IMR-90 (cell line): ENCODE data around the gene FBLIM1. TPM values are rescaled to one million over a fixed set of nuclear protein-coding genes. Genes with fewer than 3 reads are reported as not detected.
A peak's percentile ranks its signal among the peaks of the same experiment; 100 is the strongest.

ENCODE experiments used
- ATAC-seq: fragments of 200-7000 bp; cut with Tn5 transposase; 2 replicates; pipeline ENCODE4 v1.9.1; 2020; ENCODE audit warnings: low read depth, mild to moderate bottlenecking, moderate library complexity
- BruUV-seq: library from RNA; stranded (reverse); fragments of 400-500 nt; replicated peaks from 2 replicates; lab custom pipeline; 2021; lab: Mats Ljungman, UMichigan
- CTCF ChIA-PET: fragments of 300-600 bp; formaldehyde crosslinking; extraction: SDS; loops from one replicate; lab custom pipeline; 2021; ENCODE audit warnings: antibody characterized with exemption; lab: Yijun Ruan, JAX
- POLR2A ChIA-PET: fragments of 300-600 bp; sonication (Branson Sonifier 250); formaldehyde crosslinking; loops from one replicate; lab custom pipeline; 2022; ENCODE audit warnings: antibody characterized with exemption; ENCODE audit not compliant: unreplicated experiment; lab: Charles Lee
- DNase-seq: peaks from one replicate; pipeline ENCODE4 v3.0.0; 2013
- H2AFZ ChIP-seq: replicated peaks from 2 replicates; pipeline ENCODE3; 2013; ENCODE audit warnings: low read length, mild to moderate bottlenecking; ENCODE audit not compliant: poor library complexity
- H2AK5ac ChIP-seq: 2 replicates; pipeline ENCODE4 v1.6.1; 2013; ENCODE audit warnings: low read depth, low read length, inconsistent platforms
- H2AK9ac ChIP-seq: replicated peaks from 2 replicates; pipeline ENCODE3; 2013; ENCODE audit warnings: mild to moderate bottlenecking, low read depth, low read length, moderate library complexity; ENCODE audit not compliant: poor library complexity
- H2BK120ac ChIP-seq: 2 replicates; pipeline ENCODE4 v1.6.1; 2013; ENCODE audit warnings: low read depth, low read length, inconsistent platforms
- H2BK15ac ChIP-seq: 3 replicates; pipeline ENCODE4 v1.6.1; 2013; ENCODE audit warnings: low read depth, low read length, inconsistent platforms
- H2BK20ac ChIP-seq: 2 replicates; pipeline ENCODE4 v1.6.1; 2013; ENCODE audit warnings: low read depth, mild to moderate bottlenecking, inconsistent platforms, low read length, moderate library complexity
- H2BK5ac ChIP-seq: 2 replicates; pipeline ENCODE4 v1.6.1; 2013; ENCODE audit warnings: mild to moderate bottlenecking, low read depth, low read length, inconsistent platforms; ENCODE audit not compliant: poor library complexity, severe bottlenecking
- H3K14ac ChIP-seq: replicated peaks from 2 replicates; pipeline ENCODE4 v1.6.1; 2013; ENCODE audit warnings: low read depth, low read length, inconsistent platforms
- H3K18ac ChIP-seq: 2 replicates; pipeline ENCODE4 v1.6.1; 2013; ENCODE audit warnings: low read depth, low read length, control low read depth
- H3K23ac ChIP-seq: 2 replicates; pipeline ENCODE4 v1.6.1; 2013; ENCODE audit warnings: low read depth, low read length, inconsistent platforms
- H3K27ac ChIP-seq: 2 replicates; pipeline ENCODE4 v1.5.1; 2013; ENCODE audit warnings: mild to moderate bottlenecking, control low read depth, low read length; ENCODE audit not compliant: insufficient read depth
- H3K27me3 ChIP-seq: 2 replicates; pipeline ENCODE4 v1.6.1; 2013; ENCODE audit warnings: low read length; ENCODE audit not compliant: control insufficient read depth, insufficient read depth
- H3K36me3 ChIP-seq: 2 replicates; pipeline ENCODE4 v1.6.1; 2013; ENCODE audit warnings: low read length, mixed read lengths; ENCODE audit not compliant: control insufficient read depth, insufficient read depth
- H3K4ac ChIP-seq: 2 replicates; pipeline ENCODE4 v1.6.1; 2013; ENCODE audit warnings: low read depth, low read length, inconsistent platforms
- H3K4me1 ChIP-seq: 2 replicates; pipeline ENCODE4 v1.6.1; 2013; ENCODE audit warnings: low read length, mixed read lengths; ENCODE audit not compliant: control insufficient read depth, insufficient read depth
- H3K4me2 ChIP-seq: 2 replicates; pipeline ENCODE4 v1.6.1; 2013; ENCODE audit warnings: low read depth, mild to moderate bottlenecking, control low read depth, low read length, moderate library complexity
- H3K4me3 ChIP-seq: 2 replicates; pipeline ENCODE4 v1.5.1; 2013; ENCODE audit warnings: low read depth, mild to moderate bottlenecking, control low read depth, low read length, moderate library complexity; ENCODE audit not compliant: insufficient read depth
- H3K56ac ChIP-seq: 2 replicates; pipeline ENCODE4 v1.6.1; 2013; ENCODE audit warnings: low read length, inconsistent platforms; ENCODE audit not compliant: insufficient read depth; ENCODE audit errors: extremely low read depth
- H3K79me1 ChIP-seq, 2 experiments: 2 replicates each; pipeline ENCODE4 v1.6.1; 2013; ENCODE audit warnings: low read length in 2 of 2, inconsistent platforms in 1 of 2, low read depth in 1 of 2
- H3K9ac ChIP-seq: 2 replicates; pipeline ENCODE4 v1.6.1; 2013; ENCODE audit warnings: low read depth, low read length, control low read depth
- H3K9me1 ChIP-seq: 2 replicates; pipeline ENCODE4 v1.6.1; 2013; ENCODE audit warnings: low read length, inconsistent platforms; ENCODE audit not compliant: insufficient read depth
- H3K9me3 ChIP-seq: 2 replicates; pipeline ENCODE4 v1.6.1; 2013; ENCODE audit warnings: low read length; ENCODE audit not compliant: control insufficient read depth, insufficient read depth
- H4K20me1 ChIP-seq: 2 replicates; pipeline ENCODE4 v1.6.1; 2013; ENCODE audit warnings: low read length, inconsistent platforms; ENCODE audit not compliant: insufficient read depth
- H4K5ac ChIP-seq: 2 replicates; pipeline ENCODE4 v1.6.1; 2013; ENCODE audit warnings: mild to moderate bottlenecking, low read depth, low read length, control low read depth
- H4K8ac ChIP-seq, 2 experiments: 2 replicates each; pipeline ENCODE4 v1.6.1; 2013; ENCODE audit warnings: low read depth in 2 of 2, low read length in 2 of 2, control low read depth in 1 of 2, inconsistent platforms in 1 of 2
- H4K91ac ChIP-seq: 2 replicates; pipeline ENCODE4 v1.6.1; 2013; ENCODE audit warnings: low read depth, low read length, inconsistent platforms; ENCODE audit not compliant: insufficient read depth
- BHLHE40 ChIP-seq: fragments of 150-350 bp; IDR thresholded peaks from 2 replicates; pipeline ENCODE4 v1.6.1; 2016; ENCODE audit warnings: mild to moderate bottlenecking, low read depth, low read length
- CHD1 ChIP-seq: IDR thresholded peaks from 2 replicates; pipeline ENCODE4 v1.6.1; 2012; ENCODE audit warnings: low read depth, low read length, improper control_type of control experiment
- CTCF ChIP-seq: conservative IDR thresholded peaks from 2 replicates; pipeline ENCODE4 v1.5.1; 2012; ENCODE audit warnings: mild to moderate bottlenecking, low read depth, low read length, improper control_type of control experiment
- ELK1 ChIP-seq: fragments of 150-350 bp; IDR thresholded peaks from 2 replicates; pipeline ENCODE4 v1.6.1; 2016; ENCODE audit warnings: low read depth, mild to moderate bottlenecking, low read length, moderate library complexity, borderline replicate concordance
- FOS ChIP-seq: fragments of 150-350 bp; IDR thresholded peaks from 2 replicates; pipeline ENCODE4 v1.6.1; 2016; ENCODE audit warnings: low read depth, low read length
- MAFK ChIP-seq: IDR thresholded peaks from 2 replicates; pipeline ENCODE4 v1.6.1; 2012; ENCODE audit warnings: low read depth, low read length, improper control_type of control experiment
- POLR2A ChIP-seq: IDR thresholded peaks from 2 replicates; pipeline ENCODE4 v1.6.1; 2012; ENCODE audit warnings: mild to moderate bottlenecking, low read depth, low read length
- RAD21 ChIP-seq: IDR thresholded peaks from 2 replicates; pipeline ENCODE4 v1.6.1; 2012; ENCODE audit warnings: low read length, improper control_type of control experiment
- RFX5 ChIP-seq: IDR thresholded peaks from 2 replicates; pipeline ENCODE4 v1.8.0; 2012; ENCODE audit warnings: low read depth, mild to moderate bottlenecking, low read length, moderate library complexity
- SMC3 ChIP-seq: fragments of 150-350 bp; IDR thresholded peaks from 2 replicates; pipeline ENCODE4 v1.6.1; 2016; ENCODE audit warnings: low read depth, mild to moderate bottlenecking, antibody characterized with exemption, low read length, moderate library complexity
- WGBS, 2 experiments: methylation state at CpG; one replicate each; pipeline versions ENCODE4 v1.1.5 to v1.1.7; 2013; ENCODE audit warnings: missing lambda C conversion rate in 2 of 2; ENCODE audit not compliant: insufficient read length in 1 of 2; ENCODE audit errors: extremely low coverage in 2 of 2; 5-methylcytosine and 5-hydroxymethylcytosine counted together
- dilution Hi-C: fragments of 300-500 bp; cut with HindIII; formaldehyde crosslinking; loops from one replicate; pipeline ENCODE4 v1.14.3; 2018; ENCODE audit warnings: low sequenced_read_pairs; ENCODE audit not compliant: unreplicated experiment
- in situ Hi-C: fragments of 300-500 bp; cut with MboI; formaldehyde crosslinking; loops from 3 replicates; pipeline ENCODE4 v1.14.3; 2019; ENCODE audit warnings: low sequenced_read_pairs, inconsistent platforms, mixed read lengths
- intact Hi-C: fragments of 100-400 bp; cut with micrococcal nuclease; formaldehyde crosslinking; loops from 2 replicates; pipeline ENCODE4 v1.10.0; 2022
- polyA plus RNA-seq, 3 experiments: library from polyadenylated mRNA; depleted of rRNA; stranded (reverse); fragments of >200 nt; gene quantifications; 2 replicates each; pipeline ENCODE4 v1.2.3, GENCODE V29; 2012; ENCODE audit warnings: low replicate concordance in 1 of 3
- total RNA-seq: library from RNA; depleted of rRNA; stranded (reverse); fragments of >200 nt; gene quantifications from 2 replicates; pipeline ENCODE4 v1.2.3, GENCODE V29; 2012
- TF ChIP-seq, protein P1 (sequence below): fragments of 150-350 bp; IDR thresholded peaks from 2 replicates; pipeline ENCODE4 v1.6.1; 2017; ENCODE audit warnings: mild to moderate bottlenecking, antibody characterized with exemption, low read length, low read depth

FBLIM1 gene
- total and polyA plus RNA-seq, 2 of the 4 experiments (the other 2 are of a cell fraction): 52.2 to 140 TPM

DNA sequence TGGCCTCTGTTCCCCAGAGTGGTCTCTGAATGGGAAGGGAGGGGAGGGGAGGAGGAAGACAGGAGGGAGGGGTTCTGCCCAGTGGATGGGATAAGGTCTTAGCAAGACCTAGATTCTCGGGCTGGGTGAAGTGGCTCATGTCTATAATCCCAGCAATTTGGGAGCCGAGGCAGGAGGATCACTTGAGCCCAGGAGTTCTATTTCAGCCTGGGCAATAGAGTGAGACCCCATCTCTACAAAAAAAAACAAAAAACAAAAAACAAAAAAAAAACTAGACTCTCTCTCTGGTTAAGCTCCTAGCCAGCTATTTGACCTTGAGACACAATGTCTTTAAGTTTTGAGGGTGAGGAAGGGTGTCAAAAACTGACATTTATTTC lies 37.5 kb downstream of the FBLIM1 start (continued):
- TF ChIP-seq MAFK: no peak

DNA sequence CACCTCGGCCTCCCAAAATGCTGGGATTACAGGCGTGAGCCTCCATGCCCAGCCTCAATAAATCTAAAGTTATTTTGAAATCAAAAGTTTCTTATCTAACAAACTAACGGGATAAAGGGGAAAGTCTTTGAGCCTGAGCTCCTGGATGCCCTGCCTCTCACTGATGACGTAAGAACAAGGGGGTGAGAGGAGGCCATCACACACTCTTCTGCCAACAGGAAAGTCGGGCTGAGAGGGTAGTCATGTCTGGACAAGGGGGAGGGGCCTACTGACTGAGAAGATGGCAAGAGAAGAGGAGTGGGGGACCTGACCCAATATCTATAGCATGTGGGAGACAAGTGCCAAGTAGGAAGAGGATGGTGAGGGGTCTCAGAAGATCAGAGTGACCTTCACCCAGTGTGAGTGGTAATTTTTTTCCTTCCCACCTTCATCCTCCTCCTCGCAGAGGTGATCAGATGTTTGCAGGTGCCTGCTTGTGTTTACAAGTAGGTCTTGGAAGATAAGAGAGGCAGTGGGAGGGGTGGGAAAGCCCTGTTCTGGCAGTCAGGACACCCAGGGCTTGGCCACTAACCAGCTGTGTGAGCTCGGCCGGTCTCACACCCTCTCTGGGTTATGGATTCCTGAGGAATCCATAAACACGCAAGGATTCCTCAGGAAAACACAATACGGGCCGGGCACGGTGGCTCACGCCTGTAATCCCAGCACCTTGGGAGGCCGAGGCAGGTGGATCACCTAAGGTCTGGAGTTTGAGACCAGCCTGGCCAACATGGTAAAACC lies 39.2 kb downstream of the FBLIM1 start:
- Histone ChIP-seq H3K56ac (peak overlapping the region; percentile 19; the same call in 1 of the 2 replicates), H3K9me3 (no peaks in the 10 kb centered on the region), H2BK20ac (peak overlapping the region; percentile 95), H2BK15ac (peak overlapping the region; percentile 99), H3K4me1 (peaks cover 45% of the 10 kb centered on the region), H3K4ac (peak overlapping the region; percentile 96), H3K18ac (peak overlapping the region; percentile 26), H4K20me1 (no peaks in the 10 kb centered on the region), H3K27me3 (no peaks in the 10 kb centered on the region), H2AK9ac (peak overlapping the region; percentile 73), H3K14ac (peak overlapping the region; percentile 90), H3K9me1 (peaks cover 32% of the 10 kb centered on the region), H3K23ac (peak overlapping the region; percentile 73; the same call in 1 of the 2 replicates), H3K4me3 (no peak overlapping the region), H4K5ac (peak overlapping the region; percentile 65), H2BK5ac (peak overlapping the region; percentile 84), H3K79me1 (peaks cover 7 to 22% of the 10 kb centered on the region in 2 experiments; a peak in 3 of 4 replicates), H3K4me2 (no peak overlapping the region), H4K8ac (peak overlapping the region; percentile 75 to 85; a peak in 3 of 4 replicates), H3K36me3 (no peaks in the 10 kb centered on the region), H2AFZ (no peak overlapping the region), H3K9ac (no peak overlapping the region), H2AK5ac (peak overlapping the region; percentile 99), H4K91ac (peak overlapping the region; percentile 91), H3K27ac (peak overlapping the region; percentile 59), H2BK120ac (peak overlapping the region; percentile 97)
- WGBS, 2 experiments: 80% methylated on average over 3 of the region's 14 CpGs; no CpG with 5 or more reads in 1 of the 2 experiments
- DNase-seq (peak; percentile 19), ATAC-seq (no peak)
- ChIA-PET CTCF (interaction anchor here (1.0 kb wide), 1 partner anchor 205 kb away, joined by 4 read pairs; no protein-coding TSS in a partner anchor), POLR2A (interaction anchor here (0.8 kb wide), 1 partner anchor 392 kb away, joined by 3 read pairs; no protein-coding TSS in a partner anchor)
- in situ Hi-C loops (loop anchor here (25.0 kb wide), 1 partner anchor 389 kb away; no protein-coding TSS in a partner anchor), dilution Hi-C loops (no loop called here), intact Hi-C loops (loop anchor here (2.0 to 5.0 kb wide), 3 partner anchors 37 to 384 kb away; partner anchors contain the start of gene SPEN)
- BruUV-seq: no TSS peak
- TF ChIP-seq, protein P1, sequence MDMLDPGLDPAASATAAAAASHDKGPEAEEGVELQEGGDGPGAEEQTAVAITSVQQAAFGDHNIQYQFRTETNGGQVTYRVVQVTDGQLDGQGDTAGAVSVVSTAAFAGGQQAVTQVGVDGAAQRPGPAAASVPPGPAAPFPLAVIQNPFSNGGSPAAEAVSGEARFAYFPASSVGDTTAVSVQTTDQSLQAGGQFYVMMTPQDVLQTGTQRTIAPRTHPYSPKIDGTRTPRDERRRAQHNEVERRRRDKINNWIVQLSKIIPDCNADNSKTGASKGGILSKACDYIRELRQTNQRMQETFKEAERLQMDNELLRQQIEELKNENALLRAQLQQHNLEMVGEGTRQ: no peak
- no peak for TF ChIP-seq BHLHE40
- no peak for TF ChIP-seq RAD21
- no peak for TF ChIP-seq CHD1
- no peak for TF ChIP-seq ELK1
- TF ChIP-seq CTCF: no peak
- no peak for TF ChIP-seq SMC3
- no peak for TF ChIP-seq POLR2A
- TF ChIP-seq RFX5: no peak
- no peak for TF ChIP-seq MAFK
- no peak for TF ChIP-seq FOS
